WTC11 (cell line): ENCODE results near the gene CDR2. TPM values are rescaled to one million over a fixed set of nuclear protein-coding genes. Genes with fewer than 3 reads are reported as not detected.
A peak's percentile ranks its signal among the peaks of the same experiment; 100 is the strongest.

Experiments used
- ATAC-seq: fragments of 200-7000 bp; cut with Tn5 transposase; 2 replicates; pipeline ENCODE4 v1.10.0; 2021; ENCODE audit warnings: mild to moderate bottlenecking, moderate library complexity
- CTCF ChIA-PET: fragments of 300-600 bp; sonication (Branson Sonifier 250); formaldehyde crosslinking; loops from one replicate; lab custom pipeline; 2021; ENCODE audit warnings: antibody characterized with exemption; lab: Charles Lee
- POLR2A ChIA-PET: fragments of 350-600 bp; sonication (Branson Sonifier 250); formaldehyde crosslinking; loops from one replicate; lab custom pipeline; 2021; ENCODE audit warnings: antibody characterized with exemption; lab: Charles Lee
- DNase-seq: peaks from one replicate; pipeline ENCODE4 v3.0.0; 2021; ENCODE audit warnings: low spot score
- H3K27ac Mint-ChIP-seq: 2 replicates; pipeline ENCODE4 v1.8.0; 2021; ENCODE audit warnings: mixed read lengths
- H3K27me3 Mint-ChIP-seq: 2 replicates; pipeline ENCODE4 v1.8.0; 2021; ENCODE audit warnings: low read depth, mild to moderate bottlenecking, moderate library complexity, mixed read lengths
- H3K36me3 Mint-ChIP-seq: 2 replicates; pipeline ENCODE4 v1.8.0; 2021; ENCODE audit warnings: mixed read lengths
- H3K4me1 Mint-ChIP-seq: 2 replicates; pipeline ENCODE4 v1.8.0; 2022; ENCODE audit warnings: mixed read lengths
- H3K4me3 Mint-ChIP-seq: 2 replicates; pipeline ENCODE4 v1.8.0; 2021; ENCODE audit warnings: mild to moderate bottlenecking, moderate library complexity, mixed read lengths
- H3K9me3 Mint-ChIP-seq: 2 replicates; pipeline ENCODE4 v1.8.0; 2021; ENCODE audit warnings: mixed read lengths
- AR ChIP-seq: fragments of 250-450 bp; sonication (Bioruptor Pico); IDR thresholded peaks from 2 replicates; pipeline ENCODE4 v1.9.0; 2021; ENCODE audit warnings: mild to moderate bottlenecking
- E2F4 ChIP-seq: sonication (generic); formaldehyde crosslinking; IDR thresholded peaks from 2 replicates; pipeline ENCODE4 v1.8.1; 2022; ENCODE audit warnings: low read depth, mild to moderate bottlenecking, moderate library complexity, missing genetic modification reagents, borderline replicate concordance
- E2F5 ChIP-seq: sonication (generic); formaldehyde crosslinking; IDR thresholded peaks from 2 replicates; pipeline ENCODE4 v1.8.1; 2022; ENCODE audit warnings: mild to moderate bottlenecking, moderate library complexity, missing genetic modification reagents
- ELF4 ChIP-seq: sonication (generic); formaldehyde crosslinking; IDR thresholded peaks from 2 replicates; pipeline ENCODE4 v1.8.1; 2022; ENCODE audit warnings: low read depth, mild to moderate bottlenecking, moderate library complexity, missing genetic modification reagents
- EMX1 ChIP-seq: fragments of 250-450 bp; sonication (Bioruptor Pico); IDR thresholded peaks from 2 replicates; pipeline ENCODE4 v1.8.0; 2021; ENCODE audit warnings: mild to moderate bottlenecking
- ERG ChIP-seq: fragments of 250-450 bp; sonication (Bioruptor Pico); IDR thresholded peaks from 2 replicates; pipeline ENCODE4 v1.8.0; 2021; ENCODE audit warnings: mild to moderate bottlenecking
- MAX ChIP-seq: sonication (generic); formaldehyde crosslinking; IDR thresholded peaks from 2 replicates; pipeline ENCODE4 v1.8.0; 2022; ENCODE audit warnings: mild to moderate bottlenecking, missing genetic modification reagents
- MYBL2 ChIP-seq: sonication (generic); formaldehyde crosslinking; IDR thresholded peaks from 2 replicates; pipeline ENCODE4 v1.8.1; 2023; ENCODE audit warnings: mild to moderate bottlenecking, moderate library complexity, missing genetic modification reagents
- NR3C1 ChIP-seq: sonication (generic); formaldehyde crosslinking; conservative IDR thresholded peaks from 2 replicates; pipeline ENCODE4 v1.8.1; 2023; ENCODE audit warnings: low read depth, mild to moderate bottlenecking, missing genetic modification reagents
- OVOL2 ChIP-seq: fragments of 250-450 bp; sonication (Bioruptor Pico); IDR thresholded peaks from 2 replicates; pipeline ENCODE4 v1.9.0; 2021; ENCODE audit warnings: mild to moderate bottlenecking, borderline replicate concordance
- PREB ChIP-seq: sonication (generic); formaldehyde crosslinking; IDR thresholded peaks from 2 replicates; pipeline ENCODE4 v1.8.1; 2022; ENCODE audit warnings: mild to moderate bottlenecking, missing genetic modification reagents, moderate library complexity, borderline replicate concordance
- PRRX2 ChIP-seq: fragments of 250-450 bp; sonication (Bioruptor Pico); IDR thresholded peaks from 2 replicates; pipeline ENCODE4 v1.8.0; 2021; ENCODE audit warnings: mild to moderate bottlenecking
- ZBTB21 ChIP-seq: sonication (generic); formaldehyde crosslinking; IDR thresholded peaks from 2 replicates; pipeline ENCODE4 v1.8.1; 2023; ENCODE audit warnings: mild to moderate bottlenecking, missing genetic modification reagents, borderline replicate concordance
- ZNF121 ChIP-seq: sonication (generic); formaldehyde crosslinking; IDR thresholded peaks from 2 replicates; pipeline ENCODE4 v1.8.0; 2023; ENCODE audit warnings: missing genetic modification reagents
- ZNF219 ChIP-seq: sonication (generic); formaldehyde crosslinking; IDR thresholded peaks from 2 replicates; pipeline ENCODE4 v1.8.0; 2023; ENCODE audit warnings: missing genetic modification reagents, mild to moderate bottlenecking, borderline replicate concordance
- total RNA-seq: library from RNA; stranded (reverse); gene quantifications from 3 replicates; pipeline ENCODE4 v1.2.3, GENCODE V29; 2021

The CDR2 gene
- total RNA-seq, 1 experiment from 2014 or later = 40.9 TPM

GRCh38 chr16:22347100-22347820 lies 27.2 kb downstream of the CDR2 start (continued):
- TF ChIP-seq ELF4 (CRISPR knock-in tag) = no peak
- TF ChIP-seq ERG (CRISPR knock-in tag) = no peak
- TF ChIP-seq PREB = no peak
- TF ChIP-seq, all 79 proteins: peak for 0

- no peak for ATAC-seq
- DNase-seq = no peak
- ChIA-PET POLR2A (no interaction called here), CTCF (interaction anchor here (2.1 kb wide), 1 partner anchor 1158 kb away, joined by 4 read pairs; no protein-coding TSS in a partner anchor)
- TF ChIP-seq ZNF121 (CRISPR knock-in tag) = no peak
- Mint-ChIP-seq H3K36me3 (peaks cover 60% of the 10 kb centered on the region), H3K4me1 (no peaks in the 10 kb centered on the region), H3K27me3 (no peaks in the 10 kb centered on the region), H3K9me3 (peaks cover 6% of the 10 kb centered on the region; the same call in 1 of the 2 replicates), H3K27ac (peak overlapping the region; percentile 16; the same call in 1 of the 2 replicates), H3K4me3 (no peak overlapping the region)
These were observed 27.9 kb downstream of the CDR2 start for GRCh38 chr16:22346483-22346882.

GRCh38 chr16:22342082-22342481 lies 32.3 kb downstream of the CDR2 start:
- Mint-ChIP-seq H3K9me3 (peaks cover 32% of the 10 kb centered on the region), H3K27ac (no peak overlapping the region), H3K4me1 (no peaks in the 10 kb centered on the region), H3K4me3 (no peak overlapping the region), H3K27me3 (no peaks in the 10 kb centered on the region), H3K36me3 (peaks cover 39% of the 10 kb centered on the region)
- ATAC-seq (no peak), DNase-seq (no peak)
- ChIA-PET CTCF (no interaction called here), POLR2A (no interaction called here)
- TF ChIP-seq AR (CRISPR knock-in tag) (no peak), EMX1 (CRISPR knock-in tag) (no peak), NR3C1 (no peak), ZNF219 (CRISPR knock-in tag) (no peak), E2F5 (CRISPR knock-in tag) (no peak), MAX (CRISPR knock-in tag) (no peak), ZBTB21 (CRISPR knock-in tag) (no peak), OVOL2 (CRISPR knock-in tag) (no peak), PRRX2 (CRISPR knock-in tag) (no peak), MYBL2 (no peak), E2F4 (CRISPR knock-in tag) (no peak)
